AG04450 (cell line): Measurements from ENCODE around the gene LRRC8D. TPM values are rescaled to one million over a fixed set of nuclear protein-coding genes. Genes with fewer than 3 reads are reported as not detected.
A peak's percentile ranks its signal among the peaks of the same experiment; 100 is the strongest.

ENCODE experiments used
- CTCF ChIA-PET: fragments of 300-600, 350-600 bp; formaldehyde crosslinking; extraction: SDS; loops from one replicate; lab custom pipeline; 2022; ENCODE audit warnings: antibody characterized with exemption, inconsistent platforms; lab: Charles Lee
- POLR2A ChIA-PET: fragments of 350-600 bp; formaldehyde crosslinking; extraction: SDS; loops from one replicate; lab custom pipeline; 2021; ENCODE audit warnings: antibody characterized with exemption, inconsistent platforms; lab: Yijun Ruan, JAX
- DNase-seq: peaks from one replicate; pipeline ENCODE4 v3.0.0-alpha.2; 2011; ENCODE audit warnings: low read depth, low spot score
- H3K27ac ChIP-seq: one replicate; pipeline ENCODE4 v1.5.1; 2012; ENCODE audit warnings: low read depth, low read length, control low read depth
- H3K27me3 ChIP-seq: one replicate; pipeline ENCODE4 v1.6.0; 2012; ENCODE audit warnings: low read length; ENCODE audit not compliant: control insufficient read depth, insufficient read depth
- H3K4me3 ChIP-seq: 2 replicates; pipeline ENCODE4 v1.5.1; 2011; ENCODE audit warnings: mild to moderate bottlenecking, low read depth, low read length, control low read depth
- H3K9me3 ChIP-seq: 2 replicates; pipeline ENCODE4 v1.5.1; 2012; ENCODE audit warnings: low read length; ENCODE audit not compliant: control insufficient read depth, insufficient read depth
- polyA plus RNA-seq: library from polyadenylated mRNA; depleted of rRNA; stranded (reverse); fragments of >200 nt; gene quantifications from 2 replicates; pipeline ENCODE4 v1.2.3, GENCODE V29; 2011
- TF ChIP-seq, protein P1 (sequence below): IDR thresholded peaks from 2 replicates; pipeline ENCODE4 v1.5.1; 2011; ENCODE audit warnings: low read depth, low read length, control low read depth, inconsistent platforms

Gene LRRC8D
- polyA plus RNA-seq, 1 experiment = 48.7 TPM

DNA sequence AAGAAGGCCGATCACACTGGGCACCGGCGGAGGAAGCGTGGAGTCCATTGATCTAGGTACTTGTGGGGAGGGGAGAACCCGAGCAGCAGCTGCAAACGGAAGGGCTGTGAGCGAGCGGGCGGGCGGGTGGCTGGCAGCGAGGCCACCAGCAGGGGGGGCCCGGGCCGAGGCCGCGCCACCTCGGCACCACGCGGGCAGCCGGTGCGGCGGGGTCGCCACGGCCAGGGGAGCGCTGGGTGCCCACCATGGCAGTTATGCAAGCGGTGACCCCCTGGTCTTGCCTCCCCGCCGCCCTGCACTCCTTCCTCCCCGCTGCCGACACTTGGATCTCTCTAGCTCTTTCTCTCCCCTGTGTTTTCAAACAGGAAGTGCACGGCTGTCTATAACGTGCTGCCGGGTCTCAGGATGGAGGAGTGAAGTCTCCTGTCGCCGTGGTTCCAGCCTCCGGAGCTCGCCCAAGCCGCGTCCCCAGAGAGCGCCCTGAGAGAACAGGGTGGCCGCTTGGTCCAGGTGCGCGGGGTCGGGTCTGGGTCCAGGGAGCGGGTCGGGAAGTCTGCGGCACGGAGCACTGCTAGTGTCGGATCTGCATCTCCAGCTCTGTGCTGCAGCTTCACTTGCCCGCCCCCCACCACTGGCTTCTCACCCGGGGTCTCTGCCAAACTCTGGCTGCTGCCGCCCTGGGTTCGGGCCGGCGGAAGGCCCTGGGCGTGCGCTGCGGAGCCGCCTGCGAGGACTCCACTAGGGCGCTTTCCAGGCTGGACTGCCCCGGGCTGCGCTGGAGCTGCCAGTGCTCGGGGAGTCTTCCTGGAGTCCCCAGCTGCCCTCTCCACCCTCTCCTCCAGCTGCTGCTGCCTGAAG is 22.7 kb downstream of the LRRC8D start:
- peak overlapping the region; percentile 80 for H3K4me3 ChIP-seq
- no peaks in the 10 kb centered on the region for H3K9me3 ChIP-seq
- no peaks in the 10 kb centered on the region for H3K27me3 ChIP-seq
- CTCF ChIA-PET = interaction anchor here (0.5 to 5.8 kb wide), 18 partner anchors 10 to 361 kb away, joined by 3 to 29 read pairs (median 4); no protein-coding TSS in a partner anchor
- no peak for DNase-seq
- POLR2A ChIA-PET = interaction anchor here (1.2 to 1.9 kb wide), 4 partner anchors 11 to 143 kb away, joined by 3 to 8 read pairs (median 5); no protein-coding TSS in a partner anchor
- H3K27ac ChIP-seq = peak overlapping the region; percentile 66
- TF ChIP-seq, protein P1, sequence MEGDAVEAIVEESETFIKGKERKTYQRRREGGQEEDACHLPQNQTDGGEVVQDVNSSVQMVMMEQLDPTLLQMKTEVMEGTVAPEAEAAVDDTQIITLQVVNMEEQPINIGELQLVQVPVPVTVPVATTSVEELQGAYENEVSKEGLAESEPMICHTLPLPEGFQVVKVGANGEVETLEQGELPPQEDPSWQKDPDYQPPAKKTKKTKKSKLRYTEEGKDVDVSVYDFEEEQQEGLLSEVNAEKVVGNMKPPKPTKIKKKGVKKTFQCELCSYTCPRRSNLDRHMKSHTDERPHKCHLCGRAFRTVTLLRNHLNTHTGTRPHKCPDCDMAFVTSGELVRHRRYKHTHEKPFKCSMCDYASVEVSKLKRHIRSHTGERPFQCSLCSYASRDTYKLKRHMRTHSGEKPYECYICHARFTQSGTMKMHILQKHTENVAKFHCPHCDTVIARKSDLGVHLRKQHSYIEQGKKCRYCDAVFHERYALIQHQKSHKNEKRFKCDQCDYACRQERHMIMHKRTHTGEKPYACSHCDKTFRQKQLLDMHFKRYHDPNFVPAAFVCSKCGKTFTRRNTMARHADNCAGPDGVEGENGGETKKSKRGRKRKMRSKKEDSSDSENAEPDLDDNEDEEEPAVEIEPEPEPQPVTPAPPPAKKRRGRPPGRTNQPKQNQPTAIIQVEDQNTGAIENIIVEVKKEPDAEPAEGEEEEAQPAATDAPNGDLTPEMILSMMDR = peak; percentile 33

DNA sequence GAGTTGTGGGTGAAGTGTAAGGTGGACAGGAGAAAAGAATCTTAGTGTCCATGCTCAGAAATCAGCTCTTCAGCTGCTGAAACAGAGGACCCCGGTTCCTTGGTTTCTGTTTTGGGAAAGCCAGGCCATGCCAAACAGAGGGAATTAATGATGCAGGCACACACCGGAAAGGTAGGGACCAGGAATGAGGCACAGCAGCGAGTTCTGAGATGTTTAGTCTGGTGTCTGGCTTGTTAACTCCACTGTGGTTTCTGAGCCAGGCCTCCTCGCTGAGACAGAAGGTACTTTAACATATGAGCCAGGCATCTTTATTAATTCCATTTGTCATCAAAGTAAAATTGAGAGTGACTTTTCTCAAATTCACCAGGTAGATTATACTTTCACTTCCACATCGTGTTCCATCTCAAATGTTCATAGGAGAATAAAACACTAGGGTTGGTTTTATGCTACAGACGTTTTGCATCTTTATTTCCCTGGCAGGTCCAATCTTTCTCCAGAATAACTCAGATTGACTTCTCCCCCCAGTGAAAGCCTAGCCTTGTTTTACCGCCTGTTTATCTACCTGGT is 23.5 kb downstream of the LRRC8D start:
- ChIA-PET POLR2A (interaction anchor here (1.2 to 1.9 kb wide), 4 partner anchors 10 to 142 kb away, joined by 3 to 8 read pairs (median 5); no protein-coding TSS in a partner anchor), CTCF (interaction anchor here (0.8 to 5.8 kb wide), 10 partner anchors 10 to 360 kb away, joined by 3 to 29 read pairs (median 4); no protein-coding TSS in a partner anchor)
- peak overlapping the region; percentile 66 for H3K27ac ChIP-seq
- peak overlapping the region; percentile 80 for H3K4me3 ChIP-seq
- TF ChIP-seq, protein P1 = no peak
- H3K9me3 ChIP-seq = no peaks in the 10 kb centered on the region
- no peaks in the 10 kb centered on the region for H3K27me3 ChIP-seq
- no peak for DNase-seq

DNA sequence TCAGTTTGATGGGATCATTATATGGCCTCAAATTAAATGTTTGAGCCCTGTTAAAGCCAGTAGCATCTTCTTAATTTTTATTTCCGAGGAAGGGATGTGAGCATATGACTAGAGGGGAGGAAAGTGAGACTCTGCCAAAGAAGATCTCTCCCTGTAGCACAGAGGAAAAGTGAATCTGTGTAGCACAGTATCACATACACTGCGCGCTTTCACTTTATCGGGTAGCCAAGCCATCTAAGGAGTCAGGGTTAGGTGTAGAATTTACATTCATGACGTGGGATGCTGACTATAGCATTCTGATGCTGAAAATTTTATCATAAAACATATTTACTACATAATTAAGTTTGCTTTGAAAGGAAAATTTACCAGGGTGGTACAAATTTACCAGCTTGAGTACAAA is 24.0 kb downstream of the LRRC8D start:
- H3K27me3 ChIP-seq = no peaks in the 10 kb centered on the region
- ChIA-PET CTCF (interaction anchor here (5.8 kb wide), 1 partner anchor 142 kb away, joined by 29 read pairs; no protein-coding TSS in a partner anchor), POLR2A (no interaction called here)
- H3K27ac ChIP-seq = no peak overlapping the region
- no peaks in the 10 kb centered on the region for H3K9me3 ChIP-seq
- TF ChIP-seq, protein P1 = no peak
- peak overlapping the region; percentile 80 for H3K4me3 ChIP-seq
- DNase-seq = no peak

DNA sequence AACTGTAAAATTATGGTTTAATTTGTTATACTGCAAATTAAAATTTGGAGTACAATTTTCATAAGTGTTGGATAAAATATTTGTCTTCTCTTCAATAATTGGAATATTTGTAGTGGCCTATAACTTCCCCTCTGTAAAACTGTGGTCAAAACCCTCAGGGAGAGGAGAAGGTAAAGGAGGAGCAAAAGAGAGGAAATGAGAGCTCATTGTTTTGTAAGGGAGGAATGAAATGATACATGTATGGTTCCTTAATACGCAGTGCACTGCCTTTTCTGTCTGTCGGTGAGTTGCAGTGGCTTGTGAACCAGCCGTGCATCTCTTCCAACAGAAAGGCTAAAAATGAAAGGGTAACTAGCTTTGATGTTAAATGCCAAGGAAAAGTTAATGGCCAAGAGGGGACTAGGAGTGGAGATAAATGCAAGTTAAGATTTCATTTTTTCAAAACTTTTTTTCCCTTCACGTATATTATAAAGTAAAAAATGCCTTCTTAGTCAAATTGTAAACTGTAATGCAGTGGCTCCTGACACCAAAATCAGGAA is 26.4 kb downstream of the LRRC8D start:
- Histone ChIP-seq H3K27me3 (no peaks in the 10 kb centered on the region), H3K27ac (no peak overlapping the region), H3K4me3 (no peak overlapping the region), H3K9me3 (no peaks in the 10 kb centered on the region)
- DNase-seq = no peak
- TF ChIP-seq, protein P1 = no peak
- ChIA-PET CTCF (no interaction called here), POLR2A (no interaction called here)
